NCI-H345 treated with DMSO at 0.1 percent for 48 hours (cell line): ENCODE results near the gene TSKS.

Source experiments
- DNase-seq: peaks from one replicate; lab custom pipeline; 2025; ENCODE audit not compliant: unreplicated experiment; lab: John Stamatoyannopoulos, UW

Gene TSKS

GRCh38 chr19:49763230-49763629, at the start of gene TSKS:
Gene TSKS (minus strand): TSS chr19:49763306. CDS start chr19:49763247, 59 bp downstream.
- DNase-seq, result no peak

- no peak for DNase-seq
Measured at GRCh38 chr19:49812452-49812996, 49.4 kb upstream of the TSKS start.

GRCh38 chr19:49811328-49811727, 48.2 kb upstream of the TSKS start:
- DNase-seq, result no peak

- DNase-seq, result no peak
Measured at GRCh38 chr19:49809941-49810389, 46.9 kb upstream of the TSKS start.

- DNase-seq, result peak; percentile 13
Measured at GRCh38 chr19:49809160-49809940, 46.2 kb upstream of the TSKS start.

GRCh38 chr19:49808711-49809159, 45.6 kb upstream of the TSKS start:
- DNase-seq, result peak; percentile 64

GRCh38 chr19:49807904-49808675, 45.0 kb upstream of the TSKS start:
- no peak for DNase-seq

GRCh38 chr19:49807058-49807903, 44.2 kb upstream of the TSKS start:
- no peak for DNase-seq

GRCh38 chr19:49806620-49806959, 43.5 kb upstream of the TSKS start:
- DNase-seq, result no peak

- no peak for DNase-seq
Measured at GRCh38 chr19:49805822-49806619, 42.9 kb upstream of the TSKS start.

GRCh38 chr19:49803529-49803856, 40.4 kb upstream of the TSKS start:
- no peak for DNase-seq

- no peak for DNase-seq
Measured at GRCh38 chr19:49802836-49803528, 39.9 kb upstream of the TSKS start.

GRCh38 chr19:49801966-49802661, 39.0 kb upstream of the TSKS start:
- DNase-seq, result no peak

GRCh38 chr19:49801401-49801888, 38.3 kb upstream of the TSKS start:
- DNase-seq, result no peak

- no peak for DNase-seq
Measured at GRCh38 chr19:49800771-49801170, 37.7 kb upstream of the TSKS start.

- no peak for DNase-seq
Measured at GRCh38 chr19:49799798-49800376, 36.8 kb upstream of the TSKS start.

GRCh38 chr19:49799271-49799797, 36.2 kb upstream of the TSKS start:
- DNase-seq, result no peak

- DNase-seq, result no peak
Measured at GRCh38 chr19:49798574-49798973, 35.5 kb upstream of the TSKS start.
